ENCODE measurements around the gene TBCC. TPM values are rescaled to one million over a fixed set of nuclear protein-coding genes. Genes with fewer than 3 reads are reported as not detected.

The TBCC gene
- 32.2 and 36.6 TPM in 2 replicates for total RNA-seq

DNA sequence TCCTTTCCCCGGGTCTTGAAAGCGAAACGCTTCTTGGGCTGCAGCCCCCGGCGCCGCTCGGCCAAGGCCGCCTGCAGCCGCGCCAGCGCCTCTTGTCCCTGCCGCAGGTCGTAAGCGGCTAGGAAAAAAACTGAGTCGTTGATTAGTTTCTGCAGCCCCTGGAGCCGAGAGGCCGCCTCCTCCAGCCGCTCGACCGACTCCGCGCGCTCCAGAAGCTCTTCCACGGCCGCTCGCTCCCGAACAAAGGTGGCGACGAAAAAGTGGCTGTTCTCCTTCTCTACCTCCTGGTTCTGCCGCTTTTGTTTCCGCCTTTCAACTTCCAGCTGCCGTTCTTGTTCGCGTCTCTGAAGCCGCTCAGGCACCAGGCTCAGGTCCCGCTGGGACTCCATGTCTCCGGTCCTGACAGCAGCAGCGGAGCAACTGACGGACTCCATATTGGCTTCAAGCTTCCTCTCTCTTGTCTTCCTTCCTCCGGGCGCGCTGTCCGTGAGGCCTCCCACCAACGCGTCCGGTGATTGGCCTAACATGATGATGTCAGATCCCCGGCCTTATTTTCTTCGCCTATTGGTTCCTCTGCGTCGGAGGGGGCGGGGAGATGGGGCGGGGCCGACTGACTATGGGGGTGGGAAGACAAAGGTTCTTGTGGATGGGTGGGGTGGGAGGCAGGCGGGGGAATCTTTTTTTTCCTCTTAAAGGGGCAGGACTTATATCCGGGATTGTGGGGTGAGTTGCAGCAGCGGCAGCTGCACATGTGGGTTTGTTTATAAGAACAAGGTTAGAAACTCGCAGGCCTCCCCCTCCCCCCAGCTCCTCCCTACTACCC, at the start of gene TBCC:
Gene TBCC (minus strand): TSS at position 464 of the 823 bp plus-strand sequence. CDS start 30 bp downstream, at position 434.

GRCh38 chr6:42781796-42782688, 36.1 kb upstream of the TBCC start, which contains the start of gene BICRAL:
Gene BICRAL (plus strand): TSS chr6:42782052. CDS start chr6:42822023, 39,971 bp downstream.

DNA sequence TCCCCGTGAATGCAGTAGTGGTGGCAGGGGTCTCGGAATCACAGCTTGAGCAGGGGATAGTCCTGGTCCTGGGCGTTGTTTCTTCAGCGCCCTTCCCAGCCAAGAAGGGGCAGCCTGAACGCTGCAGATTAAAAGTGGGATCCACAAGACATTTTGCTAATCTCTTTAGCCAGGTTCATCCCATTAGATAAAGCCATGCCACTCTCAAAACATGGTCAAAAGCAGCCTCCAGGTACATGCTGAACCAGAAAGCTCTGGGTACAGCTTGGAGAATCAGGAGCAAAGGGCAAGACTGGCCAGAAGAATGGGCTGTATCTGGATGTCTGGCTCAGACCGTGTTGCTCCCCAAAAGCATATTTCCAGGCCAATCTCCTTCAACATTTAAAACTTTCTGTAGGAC, 23.4 kb downstream of the TBCC start, which contains the start of gene PRPH2:
Gene PRPH2 (minus strand): TSS at position 101 of the 400 bp plus-strand sequence. CDS start 263 bp downstream, outside the sequence.

Other genes with a start within 250 kb of the TBCC start
- 10.5 and 14.5 TPM in 2 replicates for gene UBR2, start 182.1 kb downstream of the TBCC start, total RNA-seq
- gene PRPH2, start 23.5 kb downstream of the TBCC start, total RNA-seq, result 0.14 TPM in 2 replicates
- gene BICRAL, start 35.9 kb upstream of the TBCC start, total RNA-seq, result 2.0 and 2.6 TPM in 2 replicates
- 107 and 128 TPM in 2 replicates for gene RPL7L1, start 133.5 kb upstream of the TBCC start, total RNA-seq
- gene PTCRA, start 169.9 kb upstream of the TBCC start, total RNA-seq, result not detected in 2 replicates
- gene CNPY3, start 183.4 kb upstream of the TBCC start, total RNA-seq, result 29.5 and 32.7 TPM in 2 replicates
- not detected in 2 replicates for gene GNMT, start 214.7 kb upstream of the TBCC start, total RNA-seq
- 26.6 and 28.3 TPM in 2 replicates for gene PEX6, start 233.1 kb upstream of the TBCC start, total RNA-seq
- 60.5 and 80.8 TPM in 2 replicates for gene PPP2R5D, start 238.5 kb upstream of the TBCC start, total RNA-seq